ENCODE measurements around the gene USE1. TPM values are rescaled to one million over a fixed set of nuclear protein-coding genes. Genes with fewer than 3 reads are reported as not detected.

The USE1 gene
- total RNA-seq, 4 donors from 2014 or later: 11.3 to 24.0 (median 17.9) TPM

- Histone ChIP-seq H3K9me3 (no peaks in the 10 kb centered on the region), H3K27me3 (no peaks in the 10 kb centered on the region), H3K36me3 (peaks cover 0 to 97% of the 10 kb centered on the region in 2 donors), H3K4me3 (no peak overlapping the region), H3K27ac (no peak overlapping the region), H3K4me1 (no peaks in the 10 kb centered on the region)
- 86 to 100% methylated on average over 2 to 6 of the region's 17 CpGs for WGBS, 2 donors (ENCODE audit: low coverage in 1 of 2)
- no peak for ATAC-seq
- TF ChIP-seq POLR2AphosphoS5 (IDR thresholded peaks at IDR 0.05): no peak
- TF ChIP-seq CTCF (IDR thresholded peaks at IDR 0.05): no peak
These were observed 12.4 kb upstream of the USE1 start for GRCh38 chr19:17202713-17203112.

- WGBS, 2 donors (ENCODE audit: low coverage in 1 of 2): 47% methylated on average over 3 of the region's 27 CpGs; no CpG with 5 or more reads in 1 of the 2 donors
- TF ChIP-seq EP300 (IDR thresholded peaks at IDR 0.05) (no peak), POLR2AphosphoS5 (IDR thresholded peaks at IDR 0.05) (no peak), CTCF (IDR thresholded peaks at IDR 0.05) (peak in 3 of 4 experiments; percentile 66 to 79 (median 75))
These were observed 9.7 kb upstream of the USE1 start for GRCh38 chr19:17205237-17206140.

GRCh38 chr19:17206736-17207581 is 8.2 kb upstream of the USE1 start:
- H3K4me3 ChIP-seq: no peak overlapping the region
- no peak overlapping the region for H3K27ac ChIP-seq
- peaks cover 0 to 97% of the 10 kb centered on the region in 2 donors for H3K36me3 ChIP-seq
- no peak for TF ChIP-seq EP300 (IDR thresholded peaks at IDR 0.05)
- TF ChIP-seq CTCF (IDR thresholded peaks at IDR 0.05): no peak
- TF ChIP-seq POLR2A (IDR thresholded peaks at IDR 0.05): no peak
- TF ChIP-seq POLR2AphosphoS5 (IDR thresholded peaks at IDR 0.05): no peak
- H3K4me1 ChIP-seq: no peaks in the 10 kb centered on the region
- no peaks in the 10 kb centered on the region for H3K9me3 ChIP-seq
- no peak for ATAC-seq
- H3K27me3 ChIP-seq: no peaks in the 10 kb centered on the region
- 80 to 88% methylated on average over 2 to 3 of the region's 25 CpGs for whole genome bisulfite sequencing, 2 donors (ENCODE audit: low coverage in 1 of 2)

More at GRCh38 chr19:17205237-17206140, 9.7 kb upstream of the USE1 start:
- no peaks in the 10 kb centered on the region for H3K4me1 ChIP-seq
- no peaks in the 10 kb centered on the region for H3K27me3 ChIP-seq
- H3K4me3 ChIP-seq: no peak overlapping the region
- H3K36me3 ChIP-seq: peaks cover 0 to 97% of the 10 kb centered on the region in 2 donors
- peak; percentile 64 for ATAC-seq
- no peak overlapping the region for H3K27ac ChIP-seq
- no peaks in the 10 kb centered on the region for H3K9me3 ChIP-seq

GRCh38 chr19:17209126-17210036 is 5.8 kb upstream of the USE1 start:
- 70 to 73% methylated on average over 3 to 8 of the region's 28 CpGs for WGBS, 2 donors (ENCODE audit: low coverage in 1 of 2)
- Histone ChIP-seq H3K27me3 (no peaks in the 10 kb centered on the region), H3K4me1 (peaks cover 0 to 2% (median 0%) of the 10 kb centered on the region in 3 donors), H3K27ac (no peak overlapping the region), H3K9me3 (no peaks in the 10 kb centered on the region), H3K36me3 (peaks cover 0 to 90% of the 10 kb centered on the region in 2 donors), H3K4me3 (no peak overlapping the region)
- TF ChIP-seq POLR2A (IDR thresholded peaks at IDR 0.05) (no peak), CTCF (IDR thresholded peaks at IDR 0.05) (no peak), POLR2AphosphoS5 (IDR thresholded peaks at IDR 0.05) (no peak), EP300 (IDR thresholded peaks at IDR 0.05) (no peak)
- no peak for ATAC-seq
